ENCODE results near the gene CCL5.

The CCL5 gene

DNA sequence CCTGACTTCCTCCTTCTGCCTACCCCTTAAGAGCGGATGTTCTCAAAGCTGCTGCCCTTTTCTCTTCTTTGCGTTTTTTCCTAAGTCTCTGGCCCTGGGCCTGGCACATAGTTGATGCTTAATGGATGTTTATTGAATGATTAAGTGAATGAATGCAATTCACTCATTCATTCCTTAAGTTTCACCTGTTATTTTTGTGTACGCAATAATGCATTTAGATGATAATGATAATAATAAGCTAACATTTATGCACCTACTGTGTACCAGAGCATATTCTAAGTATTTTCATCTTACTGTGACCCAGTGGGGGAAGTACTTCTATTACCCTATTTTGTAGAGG is 4.4 kb downstream of the CCL5 start:
- H3K4me3 ChIP-seq, result no peak overlapping the region
- TF ChIP-seq, protein P1, sequence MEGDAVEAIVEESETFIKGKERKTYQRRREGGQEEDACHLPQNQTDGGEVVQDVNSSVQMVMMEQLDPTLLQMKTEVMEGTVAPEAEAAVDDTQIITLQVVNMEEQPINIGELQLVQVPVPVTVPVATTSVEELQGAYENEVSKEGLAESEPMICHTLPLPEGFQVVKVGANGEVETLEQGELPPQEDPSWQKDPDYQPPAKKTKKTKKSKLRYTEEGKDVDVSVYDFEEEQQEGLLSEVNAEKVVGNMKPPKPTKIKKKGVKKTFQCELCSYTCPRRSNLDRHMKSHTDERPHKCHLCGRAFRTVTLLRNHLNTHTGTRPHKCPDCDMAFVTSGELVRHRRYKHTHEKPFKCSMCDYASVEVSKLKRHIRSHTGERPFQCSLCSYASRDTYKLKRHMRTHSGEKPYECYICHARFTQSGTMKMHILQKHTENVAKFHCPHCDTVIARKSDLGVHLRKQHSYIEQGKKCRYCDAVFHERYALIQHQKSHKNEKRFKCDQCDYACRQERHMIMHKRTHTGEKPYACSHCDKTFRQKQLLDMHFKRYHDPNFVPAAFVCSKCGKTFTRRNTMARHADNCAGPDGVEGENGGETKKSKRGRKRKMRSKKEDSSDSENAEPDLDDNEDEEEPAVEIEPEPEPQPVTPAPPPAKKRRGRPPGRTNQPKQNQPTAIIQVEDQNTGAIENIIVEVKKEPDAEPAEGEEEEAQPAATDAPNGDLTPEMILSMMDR (IDR thresholded peaks at IDR 0.05), result no peak
- DNase-seq (ENCODE audit: low spot score), result no peak
- peak overlapping the region in 1 of 2 donors; percentile 25 for H3K27ac ChIP-seq

DNA sequence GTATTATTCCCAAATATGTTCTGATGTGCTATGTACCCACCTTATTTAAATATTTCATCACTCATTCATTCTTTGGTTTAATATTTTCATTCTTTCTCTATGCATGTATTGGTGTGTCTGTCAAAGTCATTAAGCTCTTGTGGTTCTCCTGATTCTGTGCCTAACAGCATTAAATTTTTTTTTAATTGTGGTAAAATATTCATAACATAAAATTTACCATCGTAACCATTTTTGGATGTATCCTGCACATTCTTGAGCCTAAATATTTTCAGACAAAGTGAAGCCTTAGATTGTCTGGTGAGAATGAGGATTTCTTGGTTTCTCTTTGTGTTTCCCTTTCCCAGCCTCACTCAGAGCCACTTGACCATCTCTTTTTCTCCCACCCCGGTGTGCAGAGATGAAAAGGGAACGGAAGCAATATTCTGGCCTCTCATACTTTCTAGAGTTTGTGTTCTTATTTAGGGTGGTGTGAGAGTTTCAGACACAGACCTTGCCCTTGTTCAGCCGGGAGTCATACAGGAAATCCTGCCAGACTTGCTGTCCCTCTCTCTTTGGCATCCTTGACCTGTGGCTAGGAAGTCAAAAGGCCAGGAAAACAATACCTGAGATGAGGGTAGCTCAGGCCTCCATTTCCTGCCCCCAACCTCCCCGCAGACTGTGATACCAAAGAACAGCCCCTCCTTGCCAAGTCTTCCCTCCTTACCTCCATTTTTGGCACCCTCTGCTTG is 4.9 kb downstream of the CCL5 start:
- no peak for DNase-seq (ENCODE audit: low spot score)
- TF ChIP-seq, protein P1 (IDR thresholded peaks at IDR 0.05), result no peak
- Histone ChIP-seq H3K4me3 (no peak overlapping the region), H3K27ac (peak overlapping the region in 1 of 2 donors; percentile 25)

DNA sequence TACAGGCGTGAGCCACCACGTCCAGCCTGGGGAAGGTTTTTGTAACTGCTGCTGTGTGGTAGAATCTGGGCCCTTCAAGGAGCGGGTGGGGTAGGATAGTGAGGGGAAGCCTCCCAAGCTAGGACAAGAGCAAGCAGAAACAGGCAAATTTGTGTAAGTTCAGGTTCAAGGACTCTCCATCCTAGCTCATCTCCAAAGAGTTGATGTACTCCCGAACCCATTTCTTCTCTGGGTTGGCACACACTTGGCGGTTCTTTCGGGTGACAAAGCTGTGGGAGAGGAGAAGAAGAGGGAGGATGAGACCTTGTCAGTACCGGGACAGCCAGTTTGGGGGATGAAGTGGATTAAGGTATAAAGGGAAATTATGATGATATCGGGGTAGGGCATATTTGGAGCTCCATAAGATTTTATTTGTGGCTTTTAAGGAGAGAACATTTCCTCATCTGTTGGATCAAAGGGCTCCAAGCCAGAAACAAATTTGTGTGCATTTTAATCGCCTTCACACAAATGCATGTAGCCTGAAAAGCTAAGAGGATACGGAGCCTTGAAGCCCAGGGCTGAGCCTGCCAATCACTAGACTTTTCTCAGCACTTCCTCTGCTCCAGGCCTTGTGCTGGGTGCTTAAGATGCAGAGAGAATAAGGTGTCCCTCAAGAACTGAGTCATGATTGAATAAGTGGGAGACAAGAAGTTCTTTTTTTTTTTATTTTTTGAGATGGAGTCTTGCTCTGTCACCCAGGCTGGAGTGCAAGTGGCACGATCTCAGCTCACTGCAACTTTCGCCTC is 7.8 kb downstream of the CCL5 start:
- DNase-seq (ENCODE audit: low spot score), result no peak
- TF ChIP-seq, protein P1 (IDR thresholded peaks at IDR 0.05), result no peak
- Histone ChIP-seq H3K4me3 (no peak overlapping the region), H3K27ac (no peak overlapping the region)

DNA sequence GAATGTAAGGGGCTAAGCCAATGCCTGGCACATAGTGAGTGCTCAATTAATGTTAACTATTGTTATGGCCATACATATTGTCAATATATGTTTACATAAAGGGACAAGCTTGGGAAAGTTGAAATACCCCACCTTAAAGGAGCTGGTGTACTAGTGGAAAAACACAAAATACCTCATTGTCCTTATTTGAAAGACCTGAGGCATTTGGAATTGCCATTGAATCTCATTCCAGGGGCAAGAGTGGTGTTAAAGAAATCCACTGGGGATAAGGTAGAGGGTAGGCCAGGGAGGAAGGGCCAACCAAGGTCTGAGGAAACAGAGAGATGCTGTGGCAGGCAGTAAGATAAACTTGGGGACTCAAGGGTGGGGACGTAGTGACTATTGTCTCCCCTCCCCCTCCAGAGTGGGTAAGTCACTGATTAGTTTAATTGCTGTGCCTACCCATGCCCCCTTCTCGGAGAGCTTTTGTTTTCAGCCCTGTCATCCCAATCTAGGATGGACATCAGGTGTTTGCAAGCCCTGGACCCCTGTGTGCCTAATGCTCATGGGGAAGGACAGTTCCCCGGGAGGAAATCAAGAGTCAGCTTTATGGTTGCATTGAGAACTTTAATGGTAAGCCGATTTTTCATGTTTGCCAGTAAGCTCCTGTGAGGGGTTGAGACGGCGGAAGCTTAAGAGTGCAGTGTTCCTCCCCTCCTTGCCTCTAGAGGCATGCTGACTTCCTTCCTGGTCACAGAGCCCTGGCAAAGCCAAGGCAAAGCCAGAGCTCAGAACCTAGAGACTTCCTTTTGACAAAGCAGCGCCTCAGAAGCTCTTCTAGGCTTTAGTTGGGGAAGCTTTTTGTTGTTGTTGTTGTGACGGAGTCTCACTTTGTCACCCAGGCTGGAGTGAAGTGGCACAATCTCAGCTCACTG is 9.0 kb downstream of the CCL5 start:
- no peak overlapping the region for H3K27ac ChIP-seq
- TF ChIP-seq, protein P1 (IDR thresholded peaks at IDR 0.05), result no peak
- no peak for DNase-seq (ENCODE audit: low spot score)
- no peak overlapping the region for H3K4me3 ChIP-seq

DNA sequence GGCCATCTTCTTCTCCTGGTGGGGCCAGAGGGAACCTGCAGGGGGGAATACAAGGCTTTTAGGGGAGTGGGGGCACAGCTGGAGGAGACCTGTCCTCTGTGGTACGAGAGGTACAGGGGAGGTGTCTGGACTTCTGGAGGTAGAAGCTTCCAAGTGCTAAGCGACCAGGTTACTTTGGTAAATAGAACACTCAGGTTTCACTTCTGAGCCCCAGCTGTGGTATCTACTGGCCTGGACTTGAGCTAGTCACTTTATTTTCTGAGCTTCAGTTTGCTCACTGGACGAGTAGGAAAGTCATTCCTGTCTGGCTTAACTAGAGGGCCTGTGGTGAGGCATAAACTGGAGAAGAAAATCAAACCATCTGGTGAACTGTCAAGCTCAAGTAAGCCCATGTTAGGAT is 11.4 kb downstream of the CCL5 start, which contains the start of gene HEATR9:
HEATR9 (minus strand) TSS at position 155 of the 400 bp plus-strand sequence; CDS start at position 6, 149 bp downstream.
- TF ChIP-seq, protein P1 (IDR thresholded peaks at IDR 0.05), result no peak
- no peak for DNase-seq (ENCODE audit: low spot score)
- H3K27ac ChIP-seq, result no peak within 1 kb of the TSS

DNA sequence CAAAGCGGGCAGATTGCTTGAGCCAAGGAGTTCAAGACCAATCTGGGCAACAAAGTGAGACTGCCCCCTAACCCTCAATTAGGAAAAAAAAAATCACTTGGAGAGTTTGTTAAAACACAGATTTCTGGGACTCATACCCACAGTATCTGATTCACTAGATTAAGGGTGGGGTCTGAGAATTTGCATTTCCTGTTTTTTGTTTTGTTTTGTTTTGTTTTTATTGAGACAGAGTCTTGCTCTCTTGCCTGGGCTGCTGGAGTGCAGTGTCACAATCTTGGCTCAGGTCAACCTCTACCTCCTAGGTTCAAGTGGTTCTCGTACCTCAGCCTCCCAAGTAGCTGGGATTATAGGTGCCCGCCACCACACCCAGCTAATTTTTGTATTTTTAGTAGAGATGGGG is 12.6 kb downstream of the CCL5 start:
- no peak overlapping the region for H3K27ac ChIP-seq
- TF ChIP-seq, protein P1 (IDR thresholded peaks at IDR 0.05), result no peak
- H3K4me3 ChIP-seq, result no peak overlapping the region
- DNase-seq (ENCODE audit: low spot score), result no peak

More for the DNA sequence above, 11.4 kb downstream of the CCL5 start, which contains the start of gene HEATR9:
- H3K4me3 ChIP-seq, result no peak within 1 kb of the TSS
